ENCODE measurements around the gene KRT85. TPM values are rescaled to one million over a fixed set of nuclear protein-coding genes. Genes with fewer than 3 reads are reported as not detected.

KRT85 gene
- total and polyA plus RNA-seq, 4 donors = not detected

DNA sequence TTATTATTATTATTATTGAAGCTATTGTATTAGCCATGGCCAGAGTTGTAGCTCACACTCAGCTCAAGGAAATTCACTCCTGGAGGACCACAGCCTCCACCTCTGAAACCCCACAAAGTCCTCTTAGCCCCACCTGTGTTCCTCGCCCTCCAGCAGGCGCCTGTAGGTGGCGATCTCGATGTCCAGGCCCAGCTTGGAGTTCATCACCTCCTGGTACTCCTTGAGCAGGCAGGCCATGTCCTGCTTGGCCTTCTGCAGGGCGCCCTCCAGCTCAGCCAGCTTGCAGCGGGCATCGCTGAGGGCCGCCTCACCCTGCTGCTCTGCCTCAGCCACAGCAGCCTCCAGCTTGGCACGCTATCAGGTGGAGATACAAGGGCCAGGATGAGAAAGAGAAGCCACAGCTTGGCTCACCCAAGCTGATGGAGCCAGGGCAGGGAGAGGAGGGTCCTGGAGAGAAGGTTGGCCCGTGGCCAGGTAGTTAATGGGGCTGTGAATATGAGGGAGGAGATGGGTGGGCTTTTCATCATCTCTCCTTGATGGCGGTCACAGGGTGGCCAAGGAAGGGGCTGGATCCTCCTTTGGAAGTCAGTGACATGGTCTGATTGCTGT lies 5.1 kb downstream of the KRT85 start:
- H3K4me3 ChIP-seq = no peak overlapping the region
- no peak overlapping the region for H3K9ac ChIP-seq (ENCODE audit: insufficient read depth in 1 of 2, low read length in 2 of 2)
- DNase-seq (no peak), ATAC-seq (ENCODE audit: insufficient read depth, low FRiP score) (no peak)
- whole genome bisulfite sequencing, 2 donors = 85 to 91% methylated on average over 11 of the region's 11 CpGs
- H3K9me3 ChIP-seq (ENCODE audit: control insufficient read depth in 4 of 4, insufficient read depth in 3 of 4, low read length in 3 of 4) = peaks cover 0 to 3% (median 0%) of the 10 kb centered on the region in 4 donors
- H3K36me3 ChIP-seq (ENCODE audit: control insufficient read depth in 4 of 4, insufficient read depth in 4 of 4, low read length in 4 of 4) = no peaks in the 10 kb centered on the region
- no peak overlapping the region for H3K27ac ChIP-seq (ENCODE audit: low read depth in 1 of 2, low read length in 1 of 2)
- H3K4me1 ChIP-seq (ENCODE audit: control insufficient read depth in 5 of 5, insufficient read depth in 5 of 5, low read length in 5 of 5) = peaks cover 0 to 16% (median 0%) of the 10 kb centered on the region in 5 donors
- TF ChIP-seq, protein P1, sequence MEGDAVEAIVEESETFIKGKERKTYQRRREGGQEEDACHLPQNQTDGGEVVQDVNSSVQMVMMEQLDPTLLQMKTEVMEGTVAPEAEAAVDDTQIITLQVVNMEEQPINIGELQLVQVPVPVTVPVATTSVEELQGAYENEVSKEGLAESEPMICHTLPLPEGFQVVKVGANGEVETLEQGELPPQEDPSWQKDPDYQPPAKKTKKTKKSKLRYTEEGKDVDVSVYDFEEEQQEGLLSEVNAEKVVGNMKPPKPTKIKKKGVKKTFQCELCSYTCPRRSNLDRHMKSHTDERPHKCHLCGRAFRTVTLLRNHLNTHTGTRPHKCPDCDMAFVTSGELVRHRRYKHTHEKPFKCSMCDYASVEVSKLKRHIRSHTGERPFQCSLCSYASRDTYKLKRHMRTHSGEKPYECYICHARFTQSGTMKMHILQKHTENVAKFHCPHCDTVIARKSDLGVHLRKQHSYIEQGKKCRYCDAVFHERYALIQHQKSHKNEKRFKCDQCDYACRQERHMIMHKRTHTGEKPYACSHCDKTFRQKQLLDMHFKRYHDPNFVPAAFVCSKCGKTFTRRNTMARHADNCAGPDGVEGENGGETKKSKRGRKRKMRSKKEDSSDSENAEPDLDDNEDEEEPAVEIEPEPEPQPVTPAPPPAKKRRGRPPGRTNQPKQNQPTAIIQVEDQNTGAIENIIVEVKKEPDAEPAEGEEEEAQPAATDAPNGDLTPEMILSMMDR (IDR thresholded peaks at IDR 0.05; ENCODE audit: control extremely low read depth, extremely low read depth) = no peak
- H3K27me3 ChIP-seq (ENCODE audit: control insufficient read depth in 3 of 3, insufficient read depth in 3 of 3, low read length in 2 of 3) = peaks cover 0 to 8% (median 0%) of the 10 kb centered on the region in 3 donors

GRCh38 chr12:52361553-52361952 lies 5.7 kb downstream of the KRT85 start:
- no peak for ATAC-seq (ENCODE audit: insufficient read depth, low FRiP score)
- H3K27me3 ChIP-seq (ENCODE audit: control insufficient read depth in 3 of 3, insufficient read depth in 3 of 3, low read length in 2 of 3) = peaks cover 0 to 6% (median 0%) of the 10 kb centered on the region in 3 donors
- peaks cover 0 to 2% (median 0%) of the 10 kb centered on the region in 4 donors for H3K9me3 ChIP-seq (ENCODE audit: control insufficient read depth in 4 of 4, insufficient read depth in 3 of 4, low read length in 3 of 4)
- H3K9ac ChIP-seq (ENCODE audit: insufficient read depth in 1 of 2, low read length in 2 of 2) = no peak overlapping the region
- no peak overlapping the region for H3K4me3 ChIP-seq
- no peak for DNase-seq
- TF ChIP-seq, protein P1 (IDR thresholded peaks at IDR 0.05; ENCODE audit: control extremely low read depth, extremely low read depth) = no peak
- 82 to 92% methylated on average over 1 of the region's 1 CpG for WGBS, 2 donors
- no peak overlapping the region for H3K27ac ChIP-seq (ENCODE audit: low read depth in 1 of 2, low read length in 1 of 2)
- H3K36me3 ChIP-seq (ENCODE audit: control insufficient read depth in 4 of 4, insufficient read depth in 4 of 4, low read length in 4 of 4) = no peaks in the 10 kb centered on the region
- H3K4me1 ChIP-seq (ENCODE audit: control insufficient read depth in 5 of 5, insufficient read depth in 5 of 5, low read length in 5 of 5) = peaks cover 0 to 16% (median 0%) of the 10 kb centered on the region in 5 donors

DNA sequence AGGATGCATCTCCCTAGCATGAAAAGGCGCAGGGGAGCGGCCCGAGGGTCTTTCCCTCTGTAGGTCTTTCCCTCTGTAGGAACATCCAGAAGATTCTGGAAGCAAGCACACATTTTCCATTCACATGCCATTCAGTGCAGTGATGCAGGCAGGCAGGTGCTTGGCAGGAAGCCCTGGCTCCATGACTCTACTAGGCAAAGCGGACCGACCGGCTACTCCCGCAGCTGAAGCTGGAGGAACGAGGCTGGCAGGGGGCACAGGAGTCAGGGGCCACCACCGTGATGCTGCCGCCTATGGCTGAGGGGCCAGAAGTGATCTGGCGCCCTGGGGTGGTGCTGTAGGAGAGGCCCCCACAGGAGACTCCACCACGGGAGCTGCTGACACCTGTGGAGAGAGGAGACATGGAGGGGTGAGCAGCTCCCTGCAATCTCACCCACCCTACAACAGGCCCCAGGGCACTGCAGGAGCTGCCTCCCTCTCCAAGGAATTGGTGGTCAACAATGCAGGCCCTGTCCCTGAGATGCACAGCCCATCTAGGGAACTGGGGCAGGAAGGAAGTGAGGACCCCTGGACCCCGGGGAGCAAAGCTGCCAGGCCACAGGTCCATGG lies 6.5 kb downstream of the KRT85 start:
- WGBS, 2 donors = 79 to 88% methylated on average over 13 of the region's 13 CpGs
- Histone ChIP-seq H3K4me3 (no peak overlapping the region), H3K27me3 (ENCODE audit: control insufficient read depth in 3 of 3, insufficient read depth in 3 of 3, low read length in 2 of 3) (peaks cover 0 to 3% (median 2%) of the 10 kb centered on the region in 3 donors), H3K9ac (ENCODE audit: insufficient read depth in 1 of 2, low read length in 2 of 2) (no peak overlapping the region), H3K36me3 (ENCODE audit: control insufficient read depth in 4 of 4, insufficient read depth in 4 of 4, low read length in 4 of 4) (no peaks in the 10 kb centered on the region), H3K4me1 (ENCODE audit: control insufficient read depth in 5 of 5, insufficient read depth in 5 of 5, low read length in 5 of 5) (peaks cover 0 to 16% (median 0%) of the 10 kb centered on the region in 5 donors), H3K27ac (ENCODE audit: low read depth in 1 of 2, low read length in 1 of 2) (no peak overlapping the region), H3K9me3 (ENCODE audit: control insufficient read depth in 4 of 4, insufficient read depth in 3 of 4, low read length in 3 of 4) (no peaks in the 10 kb centered on the region)
- TF ChIP-seq, protein P1 (IDR thresholded peaks at IDR 0.05; ENCODE audit: control extremely low read depth, extremely low read depth) = no peak
- DNase-seq (no peak), ATAC-seq (ENCODE audit: insufficient read depth, low FRiP score) (no peak)

Measured in lung (tissue), 12 donors.